ENCODE measurements around the gene CUBN.
A peak's percentile ranks its signal among the peaks of the same experiment; 100 is the strongest.

Gene CUBN

DNA sequence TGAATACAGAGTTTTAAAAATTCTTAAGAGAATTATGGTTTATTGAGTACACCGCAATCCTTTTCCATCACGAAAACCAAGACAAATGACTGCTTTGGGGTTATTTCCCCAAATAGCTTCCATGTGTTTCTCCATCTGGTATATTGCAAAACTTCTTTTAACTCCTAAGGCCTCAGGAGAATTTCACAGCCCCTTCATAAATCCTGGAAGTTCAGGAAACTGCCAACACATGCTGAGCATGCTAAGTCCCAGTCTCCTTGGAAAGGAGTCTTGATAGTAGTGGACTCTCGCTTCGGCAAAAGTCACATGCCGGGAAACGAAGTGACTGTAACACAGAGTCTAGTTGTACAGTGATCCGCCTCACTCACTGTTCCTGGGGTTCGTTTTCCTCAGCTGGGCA, 224.3 kb downstream of the CUBN start:
- no peak for DNase-seq

DNA sequence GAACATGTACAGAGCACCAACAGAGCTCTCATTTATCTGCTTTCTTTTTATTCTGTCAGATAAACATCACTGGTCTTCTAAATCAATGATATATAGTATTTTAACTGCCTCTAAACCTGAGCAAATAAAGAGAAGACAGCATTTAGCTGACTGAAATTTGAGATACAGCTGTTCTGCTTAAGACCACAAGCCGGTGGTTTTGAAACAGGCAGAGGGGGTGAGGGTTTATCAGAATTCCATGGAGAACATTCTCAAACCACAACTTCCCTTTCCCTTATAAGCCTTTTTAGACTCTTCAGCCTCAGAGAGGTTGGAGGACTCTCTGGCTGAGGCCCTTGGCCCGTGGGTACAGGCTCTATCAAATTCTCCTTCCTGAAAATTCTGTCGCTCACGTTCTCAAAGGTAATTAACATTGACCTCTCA, 225.0 kb downstream of the CUBN start:
- no peak for DNase-seq

DNA sequence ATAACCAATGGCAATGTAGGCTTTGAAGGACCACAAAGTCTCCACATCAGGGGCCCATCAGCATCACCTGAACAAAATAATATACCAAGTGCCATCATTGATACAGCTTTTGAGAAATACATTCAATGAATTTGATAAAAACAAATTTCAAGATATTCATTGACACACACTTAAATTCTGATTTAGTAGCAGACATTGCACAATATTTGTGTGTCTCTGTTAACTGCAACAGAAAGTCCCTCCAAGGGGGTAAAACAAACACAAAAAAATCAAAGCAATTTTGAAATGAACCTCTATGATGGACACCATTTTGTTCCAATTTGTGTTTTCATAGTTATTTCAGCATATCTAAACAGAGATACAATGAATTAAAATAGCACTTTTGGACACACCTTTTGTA, 225.6 kb downstream of the CUBN start:
- no peak for DNase-seq

DNA sequence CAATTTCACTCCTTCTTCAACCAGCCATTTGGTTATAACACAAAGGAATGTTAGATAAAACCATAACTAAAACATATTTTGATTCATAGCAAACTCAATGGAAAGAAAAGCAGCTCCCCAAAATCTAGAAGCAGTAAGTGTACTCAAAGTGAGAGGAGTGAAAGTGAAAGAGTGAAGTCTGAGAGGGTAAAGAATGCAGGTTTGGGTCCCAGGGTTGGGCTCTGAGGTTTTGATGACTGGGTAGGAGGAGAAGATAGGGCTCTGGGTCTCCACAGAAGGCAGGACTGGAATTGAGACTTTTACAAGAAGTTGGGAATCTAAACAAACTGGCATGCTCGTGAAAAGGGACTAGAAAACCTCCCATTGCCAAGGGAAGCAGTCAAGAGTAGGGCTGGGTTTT, 227.0 kb downstream of the CUBN start:
- DNase-seq: peak; percentile 2

DNA sequence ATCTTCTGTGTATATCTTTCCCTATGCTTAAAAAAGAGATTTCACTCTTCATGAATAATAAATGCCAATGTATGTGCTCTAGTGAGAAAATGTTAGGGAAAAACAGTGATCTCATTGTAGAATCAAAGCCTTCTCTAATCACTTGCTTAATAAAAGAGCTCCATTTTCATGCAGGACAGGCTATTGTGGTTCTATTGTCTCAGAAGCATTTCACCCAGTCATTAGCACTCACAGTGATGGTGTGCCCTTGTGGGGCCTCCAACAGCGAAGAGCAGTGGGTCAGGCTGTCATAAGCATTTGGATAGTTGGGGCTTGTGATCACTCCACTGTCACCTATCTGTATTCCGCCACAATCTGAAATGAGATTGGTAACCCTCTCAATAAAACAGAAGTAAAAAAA, 228.5 kb downstream of the CUBN start:
- no peak for DNase-seq

DNA sequence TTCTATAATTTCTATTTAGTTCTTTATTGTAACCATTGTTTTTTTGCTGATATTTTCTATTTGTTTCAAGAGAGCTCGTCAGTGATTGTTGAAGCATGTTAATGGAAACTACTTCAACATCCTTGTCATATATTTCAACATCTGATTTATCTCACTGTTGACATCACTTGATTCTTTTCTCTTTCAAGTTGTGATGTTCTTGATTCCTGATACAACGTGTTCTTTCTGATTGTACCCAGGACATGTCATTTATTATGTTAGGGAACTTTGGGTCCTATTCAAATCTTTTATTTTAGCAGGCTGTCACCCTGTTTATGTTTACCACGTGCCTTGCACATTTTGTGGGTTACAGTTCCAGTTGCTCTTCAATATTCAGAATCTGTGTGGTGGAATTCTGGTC, 232.6 kb downstream of the CUBN start:
- DNase-seq: no peak

DNA sequence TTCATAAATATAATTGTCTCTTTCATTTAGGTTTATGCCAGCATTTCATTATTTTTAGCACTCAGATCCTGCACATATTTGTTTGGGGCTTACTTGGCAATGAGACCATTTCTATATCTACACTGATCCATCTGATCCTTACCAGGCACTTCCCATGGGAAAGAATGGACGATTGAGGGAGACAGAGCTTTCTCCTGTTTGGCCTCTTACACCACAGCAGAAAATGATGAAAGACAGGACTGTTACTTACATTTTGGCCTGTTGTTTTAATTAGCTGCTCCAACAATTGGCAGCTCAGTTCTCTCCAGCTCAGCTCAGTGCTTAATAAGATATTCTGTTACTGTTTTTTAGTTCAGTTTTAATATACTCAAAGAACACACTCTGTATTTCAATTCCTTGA, 234.8 kb downstream of the CUBN start:
- no peak for DNase-seq

DNA sequence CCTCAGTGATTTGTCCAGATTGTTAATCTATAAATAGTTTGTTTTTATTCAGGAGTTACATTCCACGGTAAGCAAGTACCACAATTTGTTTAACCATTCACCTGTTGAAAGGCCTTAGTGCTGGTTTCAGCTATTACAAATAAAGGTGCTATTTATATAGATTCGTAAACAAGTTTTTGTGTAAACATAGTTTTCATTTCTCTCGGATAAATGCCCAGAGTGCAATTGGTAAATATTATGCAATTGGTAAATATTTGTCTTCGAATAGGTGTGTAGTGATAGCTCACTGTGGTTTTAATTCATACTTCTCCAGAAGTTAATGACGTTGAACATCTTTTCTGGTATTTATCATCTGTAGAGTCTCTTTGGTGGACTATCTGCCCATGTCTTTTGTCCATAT, 235.9 kb downstream of the CUBN start:
- DNase-seq: no peak

DNA sequence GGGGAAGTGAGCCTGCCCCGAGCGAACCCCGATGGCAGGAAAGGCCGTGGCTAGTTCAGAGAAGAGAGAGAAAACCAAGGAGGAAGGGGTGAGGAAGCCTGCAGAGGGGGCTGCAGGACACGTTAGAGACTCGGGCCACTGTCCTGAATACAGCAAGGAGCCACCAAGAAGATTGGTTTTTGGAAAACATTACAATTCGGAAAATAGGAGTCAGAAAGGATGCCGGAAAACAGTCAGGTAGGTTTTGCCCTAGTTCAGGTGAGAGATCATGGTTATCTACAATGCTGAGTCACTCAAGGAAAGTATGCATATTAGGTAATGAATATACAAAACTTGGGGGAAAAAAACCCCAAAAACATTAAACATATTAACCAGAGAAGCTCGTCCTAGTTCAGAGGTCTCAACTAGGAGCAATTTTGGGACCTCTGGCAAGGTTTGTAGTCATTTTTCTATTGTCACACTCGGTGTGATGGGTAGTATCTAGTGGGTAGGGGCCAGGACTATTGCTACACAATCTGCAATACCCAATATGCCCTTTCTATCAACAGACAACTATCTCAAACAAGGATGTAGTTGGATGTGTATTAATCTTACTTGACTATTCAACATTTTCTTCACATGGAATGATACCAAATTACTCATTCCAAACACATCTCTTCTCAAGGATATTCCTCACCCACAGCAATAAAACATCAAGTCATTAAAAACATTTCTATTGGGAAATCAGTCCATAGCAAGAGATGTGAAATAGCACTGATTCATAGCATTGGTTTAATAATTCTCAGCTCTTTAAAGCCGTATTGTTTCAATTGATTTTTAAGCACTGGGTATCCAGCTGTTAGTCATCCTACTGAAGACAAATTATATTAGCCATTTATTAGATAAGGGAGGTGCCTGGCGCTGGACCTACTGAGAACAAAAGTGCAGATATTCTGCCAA, 238.0 kb downstream of the CUBN start:
- peak; percentile 63 for DNase-seq

DNA sequence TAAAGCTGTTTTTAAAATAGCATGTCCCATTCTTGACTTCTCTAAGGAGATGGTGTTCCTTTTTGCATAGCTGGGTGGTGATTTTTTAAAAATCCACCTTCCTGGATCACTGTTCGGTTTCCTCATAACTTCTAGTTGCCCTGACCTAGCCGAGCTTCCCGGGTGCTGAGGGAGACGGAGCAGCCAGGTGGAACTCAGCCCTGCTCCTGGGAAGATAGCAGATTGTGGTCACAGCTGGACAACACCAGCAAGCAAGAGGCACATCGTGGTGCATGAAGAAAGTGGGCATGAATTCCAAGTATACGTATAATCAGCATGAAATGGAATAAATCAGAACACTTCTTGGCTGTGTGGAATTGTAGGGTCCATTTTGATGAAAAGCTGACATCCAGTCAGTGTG, 238.9 kb downstream of the CUBN start:
- DNase-seq: no peak

DNA sequence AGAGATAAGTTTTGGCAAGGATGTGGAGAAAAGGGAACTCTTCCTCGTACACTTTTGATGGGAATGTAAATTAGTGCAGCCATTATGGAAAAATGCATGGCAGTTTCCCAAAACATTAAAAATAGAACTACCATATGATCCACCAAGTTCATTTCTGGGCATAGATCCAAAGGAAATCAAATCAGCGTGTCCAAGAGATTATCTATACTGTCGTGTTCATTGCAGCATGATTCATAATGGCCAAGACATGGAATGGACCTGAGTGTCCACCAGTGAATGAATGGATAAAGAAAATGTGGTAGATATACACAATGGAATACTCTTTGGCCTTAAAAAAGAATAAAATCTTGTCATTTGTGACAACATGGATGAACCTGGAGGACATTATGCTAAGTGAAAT, 242.0 kb downstream of the CUBN start:
- no peak for DNase-seq

DNA sequence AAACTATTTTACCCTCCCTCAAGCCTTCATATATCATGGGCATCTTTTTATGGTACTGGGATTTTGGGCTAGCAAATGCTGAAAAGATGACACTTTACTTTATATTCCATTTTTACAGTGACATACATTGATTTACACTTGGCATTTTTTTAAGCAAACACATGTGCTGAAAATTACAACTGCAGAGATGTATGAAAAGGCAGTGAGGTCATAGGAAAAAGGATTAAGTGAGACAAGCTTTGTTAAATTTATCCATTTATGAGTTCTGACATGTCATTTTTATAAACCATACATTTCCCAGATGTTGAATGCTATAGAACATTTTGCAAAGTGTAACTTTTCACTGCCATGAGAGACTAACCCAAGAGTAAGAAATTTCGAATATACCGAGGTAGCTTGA, 243.6 kb downstream of the CUBN start:
- DNase-seq: no peak

DNA sequence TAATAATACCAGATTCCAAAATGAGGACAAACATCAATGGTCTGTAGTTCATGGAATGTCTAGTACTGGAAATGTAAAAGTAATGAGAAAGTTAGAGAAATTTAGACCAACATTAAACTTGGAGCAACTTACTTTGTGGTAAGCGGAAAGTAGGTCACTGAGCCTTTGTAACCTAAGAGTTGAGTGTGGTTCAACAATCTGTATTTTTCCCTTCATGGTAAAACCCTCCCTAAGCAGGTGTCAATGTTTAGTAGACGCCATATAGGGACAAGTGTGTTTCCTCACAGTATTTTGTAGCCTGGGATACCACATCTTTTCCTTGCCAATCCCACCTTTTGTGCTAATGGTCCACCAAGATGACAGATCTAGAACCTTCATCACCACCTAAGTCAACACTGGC, 245.1 kb downstream of the CUBN start:
- DNase-seq: no peak

DNA sequence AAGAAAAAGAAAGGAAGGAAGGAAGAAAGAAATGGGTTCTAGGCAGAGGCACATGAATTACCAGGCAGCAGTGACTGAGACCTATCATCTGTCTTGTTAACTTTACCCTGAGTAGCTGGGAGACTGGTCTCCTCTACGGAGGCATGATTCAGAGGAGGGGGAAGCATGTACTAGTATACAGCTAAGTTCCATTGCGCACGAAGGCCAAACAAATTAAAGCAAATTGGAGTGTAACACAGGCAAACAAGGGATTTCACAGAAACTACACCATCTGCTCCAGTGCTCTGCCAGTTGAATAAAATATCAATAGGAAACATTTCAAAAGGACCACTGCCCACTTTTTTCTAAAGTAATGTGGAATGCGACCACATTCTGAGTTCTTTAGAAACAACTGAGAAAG, 246.5 kb downstream of the CUBN start:
- no peak for DNase-seq

DNA sequence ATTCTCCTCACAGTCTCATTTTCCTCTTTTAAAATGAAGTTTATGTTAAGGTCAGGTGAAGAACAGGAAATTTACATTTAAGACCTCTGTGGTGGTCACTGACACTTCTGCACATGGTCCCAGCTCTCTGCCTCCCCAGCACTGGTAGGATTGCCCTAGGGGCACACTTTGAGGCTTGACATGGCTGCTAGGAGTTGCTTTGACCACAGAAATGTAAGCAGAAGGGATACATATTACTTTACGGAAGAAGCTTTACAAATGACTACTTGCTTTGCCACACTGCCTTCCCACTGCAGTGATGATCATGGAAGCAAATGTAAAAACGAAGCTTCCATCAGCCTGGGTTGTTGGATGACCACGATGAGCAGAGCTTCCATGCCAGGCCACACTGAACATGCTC, 259.3 kb downstream of the CUBN start:
- DNase-seq: no peak

DNA sequence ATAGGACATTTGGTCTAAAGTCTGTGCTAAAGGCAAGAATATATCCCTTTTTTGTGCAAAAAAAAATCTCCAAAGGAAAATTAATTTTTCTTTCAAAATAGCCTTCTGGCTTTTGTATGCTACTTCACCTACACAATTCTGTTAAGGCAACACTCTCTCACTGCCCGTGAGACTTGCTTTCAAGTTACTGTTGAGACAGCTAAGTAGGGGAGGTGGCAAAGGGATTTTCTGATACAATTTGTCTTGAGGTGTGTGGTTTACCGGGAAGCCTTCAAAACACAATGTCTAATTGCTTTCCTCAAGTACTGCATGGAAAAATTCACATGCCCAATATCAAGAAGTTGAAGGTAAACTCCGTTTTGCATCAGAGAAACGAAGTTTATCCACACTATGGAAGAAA, 261.6 kb downstream of the CUBN start:
- no peak for DNase-seq

DNA sequence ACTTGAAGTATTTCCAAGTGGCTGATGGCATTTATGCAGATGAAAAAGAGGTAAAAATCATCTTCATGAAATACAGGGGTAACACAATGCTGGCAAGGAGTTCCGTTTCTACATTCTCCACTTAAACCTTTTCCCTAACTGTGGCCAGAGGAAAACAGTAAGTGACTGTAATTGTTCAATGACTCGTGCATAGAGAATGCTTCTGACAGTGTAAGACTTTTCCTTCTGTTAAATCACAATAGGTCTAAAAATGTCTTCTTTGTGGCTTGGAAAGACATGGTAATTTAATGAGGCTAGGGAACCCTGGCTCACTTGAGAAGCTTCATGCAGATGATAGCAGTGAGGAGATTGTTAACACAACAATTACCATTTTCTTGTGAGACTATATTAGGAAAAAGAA, 262.1 kb downstream of the CUBN start:
- no peak for DNase-seq

DNA sequence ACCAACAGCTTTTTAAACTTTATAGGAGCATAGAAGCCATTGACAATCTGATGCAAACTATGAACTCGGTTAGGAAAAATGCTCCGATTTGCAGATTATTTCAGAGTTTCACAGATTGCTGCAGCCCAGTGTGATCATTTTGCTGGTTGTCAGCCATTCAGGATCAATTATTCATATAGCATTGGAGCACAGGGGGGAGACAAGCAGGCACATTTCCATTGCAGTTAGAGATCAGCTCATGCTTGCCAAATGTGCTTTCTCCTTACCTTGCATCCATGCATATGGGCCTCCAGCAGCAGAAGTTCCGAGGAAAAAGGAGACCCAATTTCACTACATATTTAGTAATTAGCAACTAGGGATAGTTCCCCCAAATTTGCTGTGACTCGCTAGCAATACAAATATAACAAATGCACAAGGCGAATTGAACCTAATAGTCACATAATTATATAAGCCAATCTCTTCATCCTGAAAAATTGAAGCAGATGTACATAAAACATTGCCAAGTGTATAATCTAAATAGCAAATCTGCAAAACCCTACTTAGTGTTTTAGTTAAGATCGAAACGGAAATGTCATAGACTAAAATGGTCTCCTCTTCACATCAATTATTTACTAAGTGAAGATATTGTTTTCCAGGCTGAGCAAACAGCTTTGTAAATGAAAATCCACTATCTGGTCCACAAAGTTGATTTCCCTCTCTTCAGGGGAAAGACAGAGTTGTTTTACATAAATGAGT, 262.9 kb downstream of the CUBN start:
- DNase-seq: no peak

DNA sequence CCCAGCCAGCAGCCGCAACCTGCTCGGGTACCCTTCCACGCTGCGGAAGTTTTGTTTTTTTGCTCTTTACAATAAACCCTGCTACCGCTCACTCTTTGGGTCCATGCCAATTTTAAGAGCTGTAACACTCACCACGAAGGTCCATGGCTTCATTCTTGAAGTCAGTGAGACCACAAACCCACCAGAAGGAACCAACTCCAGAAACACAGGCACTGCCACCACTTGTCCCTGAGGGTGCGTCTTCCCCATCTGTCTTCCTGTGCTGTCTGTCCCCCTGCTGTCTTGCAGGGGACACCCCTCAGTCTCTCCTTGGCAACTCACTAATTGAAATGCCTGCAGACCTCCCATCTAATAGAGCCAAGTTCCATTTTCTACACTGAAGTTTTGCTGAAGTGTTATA, 263.8 kb downstream of the CUBN start:
- no peak for DNase-seq

DNA sequence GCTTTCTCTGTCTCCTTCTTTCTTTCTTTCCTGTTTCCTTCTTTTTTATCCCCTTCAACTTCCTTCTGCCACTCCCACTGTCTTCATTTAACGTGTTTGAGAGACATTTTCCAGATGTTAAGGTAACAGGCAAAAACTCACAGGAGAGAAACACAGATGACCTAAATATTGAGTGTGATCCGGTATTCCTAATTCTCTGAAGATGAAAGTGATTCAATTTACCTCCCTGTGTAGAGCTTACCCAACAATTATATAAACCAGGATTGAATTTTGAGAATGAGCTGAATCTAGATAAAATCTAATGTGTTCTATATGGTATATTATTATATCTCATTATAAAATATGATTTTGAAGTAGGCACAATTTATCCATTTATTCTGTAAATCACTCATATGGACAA, 265.8 kb downstream of the CUBN start:
- no peak for DNase-seq

DNA sequence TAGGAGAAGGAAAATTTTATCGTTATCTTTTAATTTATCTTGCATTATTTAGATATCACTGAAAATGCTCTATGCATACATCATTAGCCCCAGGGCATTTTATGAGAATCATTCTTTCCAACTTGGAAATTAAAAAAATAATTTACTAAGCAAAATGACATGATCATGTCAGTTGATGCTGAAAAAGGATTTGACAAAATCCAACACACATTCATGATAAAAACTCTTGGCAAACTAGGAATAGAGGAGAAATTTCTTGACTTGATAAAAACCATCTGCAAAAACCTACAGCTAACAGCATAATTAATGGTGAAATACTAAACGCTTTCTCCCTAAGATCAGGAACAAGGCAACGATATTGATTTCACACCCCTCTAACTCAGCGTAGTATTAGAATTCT, 272.2 kb downstream of the CUBN start:
- DNase-seq: no peak

DNA sequence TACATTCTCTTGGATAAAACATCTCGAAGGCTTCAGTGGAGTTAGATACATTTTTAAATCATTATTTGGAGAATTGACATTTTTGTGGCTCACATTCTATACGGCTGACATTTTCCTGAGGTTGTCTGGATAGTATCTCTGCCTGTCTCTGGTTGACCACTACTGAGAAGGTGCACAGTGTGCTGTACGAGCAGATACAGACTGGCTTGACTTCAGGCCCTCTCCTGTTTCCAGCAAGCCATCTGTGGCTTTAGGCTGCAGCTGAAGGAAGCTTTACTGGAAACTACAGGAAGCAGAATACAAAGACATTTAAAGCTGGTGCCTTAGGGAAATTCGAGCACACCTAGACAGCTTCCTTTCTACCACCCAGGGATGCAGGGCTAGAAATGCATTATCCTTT, 273.0 kb downstream of the CUBN start:
- DNase-seq: no peak

DNA sequence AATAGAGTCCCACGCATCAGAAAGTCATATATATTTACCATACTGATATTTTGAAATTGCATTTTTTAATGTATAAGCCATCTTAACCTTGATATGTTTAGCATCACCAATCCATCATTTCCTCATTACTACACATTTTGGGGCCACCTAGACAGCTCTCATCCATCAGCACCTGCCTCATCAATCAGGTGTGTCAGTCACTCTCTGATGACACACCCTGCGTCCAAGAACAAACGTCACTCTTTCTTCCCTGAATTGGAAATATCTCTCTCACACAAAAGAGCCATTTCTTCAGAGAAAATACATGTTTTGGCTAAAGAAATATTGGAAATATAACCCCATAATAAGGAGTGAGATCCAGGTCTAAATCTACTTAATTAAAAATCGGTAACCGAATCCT, 273.5 kb downstream of the CUBN start:
- DNase-seq: no peak

DNA sequence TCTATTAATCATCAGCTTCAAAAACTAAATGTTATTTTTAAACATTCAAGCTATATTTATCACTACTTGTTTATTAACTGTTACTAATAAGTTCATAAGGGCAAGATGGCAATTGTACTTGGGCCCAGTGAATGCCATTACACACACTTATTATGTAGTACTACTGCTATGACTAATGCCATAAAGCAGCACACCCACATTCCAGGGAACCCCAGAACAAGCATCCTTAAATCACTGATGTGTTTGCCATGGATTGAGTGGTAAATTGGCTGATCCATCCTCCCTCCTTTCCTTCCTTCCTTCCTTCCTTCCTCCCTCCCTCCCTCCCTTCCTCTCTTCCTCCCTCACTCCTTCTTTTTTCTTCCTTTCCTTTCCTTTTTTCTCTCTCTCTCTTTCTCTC, 275.0 kb downstream of the CUBN start:
- no peak for DNase-seq

DNA sequence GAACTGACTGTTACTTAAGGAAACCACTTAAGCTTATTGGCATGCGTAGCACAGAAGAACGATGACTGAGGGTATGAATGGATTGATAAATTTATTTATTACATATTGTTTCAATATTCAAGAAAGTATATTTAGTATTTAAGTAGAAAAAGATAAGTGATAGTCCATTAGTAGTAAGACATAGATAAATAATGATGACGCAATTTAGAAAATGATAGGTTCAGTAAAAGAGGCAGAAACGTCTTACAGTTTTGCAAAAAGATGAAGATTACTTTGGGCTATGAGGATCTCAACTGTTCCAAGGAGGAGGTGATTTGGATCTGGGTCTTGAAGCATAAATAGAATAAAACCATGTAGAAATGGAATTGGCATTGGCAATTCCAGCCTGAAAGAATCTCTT, 275.8 kb downstream of the CUBN start:
- no peak for DNase-seq
